ENCODE measurements around the gene PLA2G2D. TPM values are rescaled to one million over a fixed set of nuclear protein-coding genes. Genes with fewer than 3 reads are reported as not detected.

Gene PLA2G2D
- total RNA-seq, 2 experiments from 2014 or later: not detected

DNA sequence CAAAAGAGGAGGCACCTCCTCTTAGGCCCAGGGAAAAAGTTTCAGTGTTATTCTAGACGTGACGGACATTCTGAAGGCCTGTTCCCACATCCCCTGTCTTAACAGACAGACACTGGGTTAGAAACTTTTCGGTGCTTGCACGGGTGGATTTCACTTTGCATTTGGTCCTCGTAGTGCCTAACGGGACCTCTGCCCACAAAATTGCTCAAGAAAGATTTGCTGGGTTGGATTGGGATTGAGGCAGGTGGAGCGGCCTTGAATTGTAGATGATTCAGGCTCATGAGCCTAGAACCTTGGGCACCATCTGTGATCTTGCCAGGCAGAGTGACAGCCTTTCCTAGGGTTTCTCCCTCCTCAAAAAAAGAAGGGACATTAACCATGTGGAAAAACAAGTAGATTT is 46.6 kb downstream of the PLA2G2D start:
- intact Hi-C loops (cut with DNase I, micrococcal nuclease): loop anchor here in 1 of 2 experiments (1.0 kb wide), 1 partner anchor 24 kb away; no protein-coding TSS in a partner anchor
- ATAC-seq: no peak
- no peak for DNase-seq
- Mint-ChIP-seq H3K4me1 (no peaks in the 10 kb centered on the region), H3K36me3 (ENCODE audit: low read depth) (no peaks in the 10 kb centered on the region), H3K27ac (no peak overlapping the region), H3K9me3 (ENCODE audit: low read depth) (no peaks in the 10 kb centered on the region), H3K4me3 (no peak overlapping the region), H3K27me3 (peaks cover 6% of the 10 kb centered on the region)
- ChIA-PET POLR2A (no interaction called here), CTCF (no interaction called here)

DNA sequence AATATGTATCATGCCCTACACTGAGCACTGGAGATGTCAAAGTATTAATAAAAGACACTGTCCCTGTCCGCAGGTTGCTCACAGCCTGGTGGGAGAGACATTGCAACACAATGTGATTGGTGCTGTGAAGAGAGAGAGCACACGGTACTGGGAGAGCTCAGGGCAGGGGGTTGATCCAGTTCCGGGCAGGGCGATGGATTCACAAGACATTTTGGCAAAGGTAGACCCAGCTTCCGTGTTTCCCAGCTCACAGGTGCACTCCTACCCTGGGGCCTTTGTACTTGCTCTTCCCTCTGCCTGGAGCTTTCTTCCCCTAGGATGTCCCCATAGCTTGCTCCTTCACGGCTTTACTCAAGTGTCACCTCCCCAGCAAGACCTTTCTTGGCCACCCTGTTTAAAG is 47.9 kb downstream of the PLA2G2D start:
- no peaks in the 10 kb centered on the region for H3K27me3 Mint-ChIP-seq
- CTCF ChIA-PET: no interaction called here
- no peaks in the 10 kb centered on the region for H3K36me3 Mint-ChIP-seq (ENCODE audit: low read depth)
- DNase-seq (no peak), ATAC-seq (no peak)
- no peaks in the 10 kb centered on the region for H3K9me3 Mint-ChIP-seq (ENCODE audit: low read depth)
- no peak overlapping the region for H3K27ac Mint-ChIP-seq
- H3K4me1 Mint-ChIP-seq: no peaks in the 10 kb centered on the region
- POLR2A ChIA-PET: interaction anchor here (0.6 kb wide), 1 partner anchor 16 kb away, joined by 3 read pairs; no protein-coding TSS in a partner anchor
- intact Hi-C loops (cut with DNase I, micrococcal nuclease): no loop called here
- no peak overlapping the region for H3K4me3 Mint-ChIP-seq

GRCh38 chr1:20070357-20070756 is 49.0 kb downstream of the PLA2G2D start:
- CTCF ChIA-PET: no interaction called here
- H3K27me3 Mint-ChIP-seq: no peaks in the 10 kb centered on the region
- POLR2A ChIA-PET: no interaction called here
- H3K4me3 Mint-ChIP-seq: no peak overlapping the region
- DNase-seq (no peak), ATAC-seq (no peak)
- H3K36me3 Mint-ChIP-seq (ENCODE audit: low read depth): no peaks in the 10 kb centered on the region
- H3K4me1 Mint-ChIP-seq: no peaks in the 10 kb centered on the region
- H3K27ac Mint-ChIP-seq: no peak overlapping the region
- intact Hi-C loops (cut with DNase I, micrococcal nuclease): no loop called here
- no peaks in the 10 kb centered on the region for H3K9me3 Mint-ChIP-seq (ENCODE audit: low read depth)

- Mint-ChIP-seq H3K36me3 (ENCODE audit: low read depth) (no peaks in the 10 kb centered on the region), H3K4me1 (no peaks in the 10 kb centered on the region), H3K27me3 (no peaks in the 10 kb centered on the region), H3K27ac (no peak within 1 kb of the TSS), H3K9me3 (ENCODE audit: low read depth) (no peaks in the 10 kb centered on the region), H3K4me3 (no peak within 1 kb of the TSS)
- CTCF ChIA-PET: no interaction called here
- ATAC-seq: no peak
- intact Hi-C loops (cut with DNase I, micrococcal nuclease): no loop called here
- no peak for DNase-seq
- POLR2A ChIA-PET: no interaction called here
Measured at GRCh38 chr1:20069874-20070273, 49.5 kb downstream of the PLA2G2D start, which contains the start of gene PLA2G5. PLA2G5 (plus strand) TSS chr1:20070194; CDS start chr1:20084831, 14,637 bp downstream.

GRCh38 chr1:20068722-20069121 is 50.6 kb downstream of the PLA2G2D start:
- no peak for DNase-seq
- no peaks in the 10 kb centered on the region for H3K27me3 Mint-ChIP-seq
- intact Hi-C loops (cut with DNase I, micrococcal nuclease): no loop called here
- ATAC-seq: no peak
- H3K4me3 Mint-ChIP-seq: no peak overlapping the region
- H3K36me3 Mint-ChIP-seq (ENCODE audit: low read depth): no peaks in the 10 kb centered on the region
- ChIA-PET CTCF (no interaction called here), POLR2A (no interaction called here)
- no peak overlapping the region for H3K27ac Mint-ChIP-seq
- H3K4me1 Mint-ChIP-seq: no peaks in the 10 kb centered on the region
- H3K9me3 Mint-ChIP-seq (ENCODE audit: low read depth): no peaks in the 10 kb centered on the region

- ChIA-PET POLR2A (no interaction called here), CTCF (no interaction called here)
- Mint-ChIP-seq H3K27ac (no peak overlapping the region), H3K36me3 (ENCODE audit: low read depth) (no peaks in the 10 kb centered on the region), H3K4me3 (no peak overlapping the region), H3K9me3 (ENCODE audit: low read depth) (no peaks in the 10 kb centered on the region), H3K27me3 (no peaks in the 10 kb centered on the region), H3K4me1 (peaks cover 21% of the 10 kb centered on the region)
- intact Hi-C loops (cut with DNase I, micrococcal nuclease): no loop called here
- DNase-seq: no peak
- ATAC-seq: no peak
Measured at GRCh38 chr1:20063861-20064292, 55.5 kb downstream of the PLA2G2D start.

Other genes with a start within 250 kb of the PLA2G2D start
- gene OTUD3, start 237.1 kb downstream of the PLA2G2D start, total RNA-seq: 1 to 10 TPM; 6.6 to 9.2 TPM
- gene PLA2G2E, start 195.9 kb downstream of the PLA2G2D start, total RNA-seq: not detected
- gene PLA2G2A, start 139.9 kb downstream of the PLA2G2D start, total RNA-seq: not detected
- gene PLA2G5, start 49.3 kb downstream of the PLA2G2D start, total RNA-seq: not detected
- gene PLA2G2F, start 19.8 kb upstream of the PLA2G2D start, total RNA-seq: not detected
- gene UBXN10, start 66.6 kb upstream of the PLA2G2D start, total RNA-seq: under 1 TPM; 0.41 to 0.63 TPM
- under 1 TPM; 0.43 to 0.58 TPM for gene PLA2G2C, start 67.0 kb upstream of the PLA2G2D start, total RNA-seq
- gene VWA5B1, start 171.3 kb upstream of the PLA2G2D start, total RNA-seq: not detected